NB4 (cell line): ENCODE data around the gene LRRC1.

Source experiments
- MYC ChIP-seq: IDR thresholded peaks from 2 replicates; pipeline ENCODE4 v1.6.1; 2011; ENCODE audit warnings: low read depth, low read length
- POLR2A ChIP-seq: IDR thresholded peaks from 2 replicates; pipeline ENCODE4 v1.6.1; 2011; ENCODE audit warnings: mild to moderate bottlenecking; ENCODE audit not compliant: insufficient read length; ENCODE audit errors: extremely low read depth
- TF ChIP-seq, protein P1 (sequence below): IDR thresholded peaks from one replicate; pipeline ENCODE4 v1.5.1; 2012; ENCODE audit warnings: low read depth, low read length
- TF ChIP-seq, protein P2 (sequence below): IDR thresholded peaks from 2 replicates; pipeline ENCODE4 v1.6.1; 2011; ENCODE audit warnings: low read depth, low read length

DNA sequence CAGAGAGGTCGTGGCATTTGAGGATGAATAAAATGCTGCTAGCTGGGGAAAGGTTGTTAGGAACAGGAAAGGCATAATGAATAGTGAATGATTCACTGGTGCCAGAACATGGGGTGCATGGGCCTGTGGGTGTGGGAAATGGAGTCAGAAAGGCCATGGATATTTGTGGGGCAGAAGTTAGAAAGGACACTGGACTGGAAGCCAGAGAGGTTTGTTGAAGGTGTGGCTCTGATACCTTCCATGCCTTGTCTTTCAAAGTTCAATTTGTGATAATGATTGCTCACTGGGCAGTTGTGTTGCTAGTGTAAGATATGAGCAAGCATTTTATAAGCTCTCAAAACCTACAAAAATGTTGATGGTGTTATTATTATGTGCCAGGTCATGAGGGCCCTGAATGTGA, 32.7 kb downstream of the LRRC1 start:
- TF ChIP-seq, protein P1, sequence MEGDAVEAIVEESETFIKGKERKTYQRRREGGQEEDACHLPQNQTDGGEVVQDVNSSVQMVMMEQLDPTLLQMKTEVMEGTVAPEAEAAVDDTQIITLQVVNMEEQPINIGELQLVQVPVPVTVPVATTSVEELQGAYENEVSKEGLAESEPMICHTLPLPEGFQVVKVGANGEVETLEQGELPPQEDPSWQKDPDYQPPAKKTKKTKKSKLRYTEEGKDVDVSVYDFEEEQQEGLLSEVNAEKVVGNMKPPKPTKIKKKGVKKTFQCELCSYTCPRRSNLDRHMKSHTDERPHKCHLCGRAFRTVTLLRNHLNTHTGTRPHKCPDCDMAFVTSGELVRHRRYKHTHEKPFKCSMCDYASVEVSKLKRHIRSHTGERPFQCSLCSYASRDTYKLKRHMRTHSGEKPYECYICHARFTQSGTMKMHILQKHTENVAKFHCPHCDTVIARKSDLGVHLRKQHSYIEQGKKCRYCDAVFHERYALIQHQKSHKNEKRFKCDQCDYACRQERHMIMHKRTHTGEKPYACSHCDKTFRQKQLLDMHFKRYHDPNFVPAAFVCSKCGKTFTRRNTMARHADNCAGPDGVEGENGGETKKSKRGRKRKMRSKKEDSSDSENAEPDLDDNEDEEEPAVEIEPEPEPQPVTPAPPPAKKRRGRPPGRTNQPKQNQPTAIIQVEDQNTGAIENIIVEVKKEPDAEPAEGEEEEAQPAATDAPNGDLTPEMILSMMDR = no peak
- TF ChIP-seq MYC (no peak), POLR2A (no peak)
- TF ChIP-seq, protein P2, sequence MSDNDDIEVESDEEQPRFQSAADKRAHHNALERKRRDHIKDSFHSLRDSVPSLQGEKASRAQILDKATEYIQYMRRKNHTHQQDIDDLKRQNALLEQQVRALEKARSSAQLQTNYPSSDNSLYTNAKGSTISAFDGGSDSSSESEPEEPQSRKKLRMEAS = no peak
